WERI-Rb-1 (cell line): ENCODE results near the gene MAGEB2.
A peak's percentile ranks its signal among the peaks of the same experiment; 100 is the strongest.
"Not testable (repeated sequence)": the region's sequence is repeated elsewhere in the genome, so short reads cannot be mapped to it uniquely, and the experiment has no call there.

Experiments
- DNase-seq: peaks from one replicate; pipeline ENCODE4 v3.0.0-alpha.2; 2020
- H3K27ac ChIP-seq: fragments of 250-450 bp; sonication (Bioruptor Pico); 2 replicates; pipeline ENCODE4 v1.5.1; 2020; ENCODE audit warnings: mild to moderate bottlenecking, moderate library complexity
- H3K27me3 ChIP-seq: fragments of 250-450 bp; sonication (Bioruptor Pico); 2 replicates; pipeline ENCODE4 v1.5.1; 2021; ENCODE audit warnings: mild to moderate bottlenecking, low read depth, moderate library complexity; ENCODE audit not compliant: insufficient read depth, severe bottlenecking
- H3K36me3 ChIP-seq: fragments of 250-450 bp; sonication (Bioruptor Pico); 2 replicates; pipeline ENCODE4 v1.5.1; 2020; ENCODE audit warnings: mild to moderate bottlenecking, moderate library complexity
- H3K4me3 ChIP-seq: 2 replicates; pipeline ENCODE4 v1.5.1; 2011; ENCODE audit warnings: low read depth, mild to moderate bottlenecking, control low read depth, low read length
- H3K9me3 ChIP-seq: fragments of 250-450 bp; sonication (Bioruptor Pico); 2 replicates; pipeline ENCODE4 v1.5.1; 2021; ENCODE audit warnings: mild to moderate bottlenecking, moderate library complexity; ENCODE audit not compliant: severe bottlenecking
- CTCF ChIP-seq: IDR thresholded peaks from 2 replicates; pipeline ENCODE4 v1.5.1; 2011; ENCODE audit warnings: low read depth, mild to moderate bottlenecking, control low read depth, inconsistent platforms, low read length

MAGEB2 gene

GRCh38 chrX:30215357-30215843 is at the start of gene MAGEB2:
TSS of gene MAGEB2 (plus strand) at chrX:30215563. CDS start at chrX:30218581, 3,018 bp downstream.
- Histone ChIP-seq H3K4me3 (no peak within 1 kb of the TSS), H3K36me3 (no peaks in the 10 kb centered on the region), H3K27ac (no peak within 1 kb of the TSS), H3K9me3 (no peaks in the 10 kb centered on the region), H3K27me3 (peaks cover 6% of the 10 kb centered on the region)
- peak; percentile 44 for TF ChIP-seq CTCF
- DNase-seq: no peak

GRCh38 chrX:30170900-30171299 is 44.5 kb upstream of the MAGEB2 start:
- Histone ChIP-seq H3K9me3 (no peaks in the 10 kb centered on the region), H3K4me3 (no peak overlapping the region), H3K27me3 (peaks cover 3% of the 10 kb centered on the region), H3K27ac (no peak overlapping the region), H3K36me3 (no peaks in the 10 kb centered on the region)
- DNase-seq: no peak
- no peak for TF ChIP-seq CTCF

- no peaks in the 10 kb centered on the region for H3K9me3 ChIP-seq
- no peak overlapping the region for H3K27ac ChIP-seq
- no peak overlapping the region for H3K4me3 ChIP-seq
- H3K36me3 ChIP-seq: no peaks in the 10 kb centered on the region
- DNase-seq: no peak
- peaks cover 17% of the 10 kb centered on the region for H3K27me3 ChIP-seq
- TF ChIP-seq CTCF: no peak
Measured at GRCh38 chrX:30181353-30181752, 34.0 kb upstream of the MAGEB2 start.

- DNase-seq: no peak
- no peak overlapping the region for H3K4me3 ChIP-seq
- no peaks in the 10 kb centered on the region for H3K9me3 ChIP-seq
- no peak overlapping the region for H3K27ac ChIP-seq
- no peaks in the 10 kb centered on the region for H3K36me3 ChIP-seq
- peaks cover 17% of the 10 kb centered on the region for H3K27me3 ChIP-seq
- TF ChIP-seq CTCF: no peak
Measured at GRCh38 chrX:30183554-30183953, 31.8 kb upstream of the MAGEB2 start.

- no peak overlapping the region for H3K4me3 ChIP-seq
- H3K27me3 ChIP-seq: peaks cover 5% of the 10 kb centered on the region
- no peak overlapping the region for H3K27ac ChIP-seq
- no peak for TF ChIP-seq CTCF
- no peaks in the 10 kb centered on the region for H3K9me3 ChIP-seq
- no peaks in the 10 kb centered on the region for H3K36me3 ChIP-seq
- no peak for DNase-seq
Measured at GRCh38 chrX:30190426-30190825, 24.9 kb upstream of the MAGEB2 start.

- H3K36me3 ChIP-seq, H3K9me3 ChIP-seq, H3K4me3 ChIP-seq, DNase-seq, H3K27me3 ChIP-seq, H3K27ac ChIP-seq: not testable (repeated sequence)
Measured at GRCh38 chrX:30193910-30194309, 21.5 kb upstream of the MAGEB2 start.
